ENCODE measurements around the gene MIX23. TPM values are rescaled to one million over a fixed set of nuclear protein-coding genes. Genes with fewer than 3 reads are reported as not detected.

The MIX23 gene
- total RNA-seq, 1 experiment from 2014 or later: 76.2 TPM

DNA sequence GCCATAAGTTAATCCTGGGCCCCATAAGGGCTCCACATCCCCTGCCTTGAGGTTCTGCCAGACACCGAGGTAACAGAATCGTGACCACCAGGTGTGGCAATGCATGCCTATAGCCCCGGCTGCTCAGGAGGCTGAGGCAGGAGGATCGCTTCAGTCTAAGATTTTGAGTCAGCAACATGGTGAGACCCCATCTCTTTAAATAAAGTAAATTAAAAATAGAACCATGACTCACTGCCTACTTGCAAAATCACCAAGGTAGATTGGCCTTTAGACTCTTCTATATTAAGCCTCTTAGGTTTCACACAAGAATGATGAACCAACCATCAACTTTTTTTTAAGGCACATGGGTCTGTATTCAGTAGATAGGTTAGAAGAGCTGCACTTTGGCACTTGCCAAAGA is 23.2 kb upstream of the MIX23 start:
- no peak for DNase-seq (ENCODE audit: low read depth, low spot score)
- no peaks in the 10 kb centered on the region for H3K27me3 ChIP-seq (ENCODE audit: insufficient read depth, low read length)
- RAD21 ChIA-PET (ENCODE audit: low non-redundant PET in 1 of 2, low total read pairs in 2 of 2, uncharacterized antibody in 2 of 2, unreplicated experiment in 2 of 2): no interaction called here
- no peak for TF ChIP-seq YY1 (IDR thresholded peaks at IDR 0.05; ENCODE audit: extremely low read depth, insufficient replicate concordance, low read depth, low read length)
- intact Hi-C loops (cut with micrococcal nuclease): no loop called here
- H3K36me3 ChIP-seq (ENCODE audit: control insufficient read depth in 1 of 2, insufficient read depth in 2 of 2, low read length in 2 of 2): peaks cover 28 to 42% of the 10 kb centered on the region in 2 experiments
- no peaks in the 10 kb centered on the region for H3K9me3 ChIP-seq (ENCODE audit: control insufficient read depth in 1 of 2, insufficient read depth in 1 of 2, low read depth in 1 of 2, low read length in 2 of 2)
- H3K4me1 ChIP-seq (ENCODE audit: control insufficient read depth in 1 of 2, insufficient read depth in 2 of 2, low read length in 2 of 2): no peaks in the 10 kb centered on the region
- H3K9ac ChIP-seq (ENCODE audit: low read length): no peak overlapping the region
- no peak overlapping the region for H3K27ac ChIP-seq (ENCODE audit: low read depth, low read length)
- no peak for ATAC-seq
- POLR2A ChIA-PET: no interaction called here
- no peak overlapping the region for H2AFZ ChIP-seq (ENCODE audit: low read depth, low read length, poor library complexity, severe bottlenecking)
- CTCF ChIA-PET: interaction anchor here (1.1 kb wide), 1 partner anchor 22 kb away, joined by 3 read pairs; the partner anchor contains the start of gene FAM162A
- H3K9me2 ChIP-seq (ENCODE audit: insufficient read depth): no peaks in the 10 kb centered on the region
- BruUV-seq (replicated peaks): no TSS peak
- no peak overlapping the region for H3K4me2 ChIP-seq (ENCODE audit: low read length)
- H3K4me3 ChIP-seq (replicated peaks in 1 of 2; ENCODE audit: low read depth in 1 of 2, low read length in 2 of 2): no peak overlapping the region
- peaks cover 1% of the 10 kb centered on the region; the same call in 1 of the 2 replicates for H3K79me2 ChIP-seq (ENCODE audit: insufficient read depth, low read length)
- no peaks in the 10 kb centered on the region; the same call in 1 of the 2 replicates for H4K20me1 ChIP-seq (ENCODE audit: insufficient read depth)

DNA sequence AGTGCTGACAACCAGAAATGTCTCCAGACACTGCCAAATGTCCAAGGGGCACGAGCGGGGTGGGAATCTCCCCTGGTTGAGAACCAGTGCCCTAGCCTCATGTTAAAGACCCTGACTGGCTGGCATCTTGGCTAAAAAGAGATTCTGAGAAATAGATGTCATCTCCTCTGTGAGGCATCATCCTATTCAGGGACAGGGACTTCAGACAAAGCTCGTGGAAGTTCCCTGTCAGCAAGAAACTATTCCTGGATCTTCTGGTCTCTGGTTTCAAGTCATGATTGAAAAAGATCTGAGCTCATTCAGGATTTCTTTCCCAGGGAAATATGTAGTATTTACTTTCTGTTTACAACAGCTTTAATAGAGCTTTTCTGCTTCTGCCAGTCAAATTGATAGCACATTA is 22.0 kb upstream of the MIX23 start:
- Histone ChIP-seq H3K9me3 (ENCODE audit: control insufficient read depth in 1 of 2, insufficient read depth in 1 of 2, low read depth in 1 of 2, low read length in 2 of 2) (no peaks in the 10 kb centered on the region), H3K9ac (ENCODE audit: low read length) (no peak overlapping the region), H2AFZ (ENCODE audit: low read depth, low read length, poor library complexity, severe bottlenecking) (no peak overlapping the region), H3K4me2 (ENCODE audit: low read length) (no peak overlapping the region), H3K79me2 (ENCODE audit: insufficient read depth, low read length) (peaks cover 7% of the 10 kb centered on the region; the same call in 1 of the 2 replicates), H3K4me1 (ENCODE audit: control insufficient read depth in 1 of 2, insufficient read depth in 2 of 2, low read length in 2 of 2) (no peaks in the 10 kb centered on the region), H4K20me1 (ENCODE audit: insufficient read depth) (no peaks in the 10 kb centered on the region; the same call in 1 of the 2 replicates), H3K9me2 (ENCODE audit: insufficient read depth) (no peaks in the 10 kb centered on the region), H3K36me3 (ENCODE audit: control insufficient read depth in 1 of 2, insufficient read depth in 2 of 2, low read length in 2 of 2) (peaks cover 18 to 42% of the 10 kb centered on the region in 2 experiments), H3K4me3 (replicated peaks in 1 of 2; ENCODE audit: low read depth in 1 of 2, low read length in 2 of 2) (no peak overlapping the region), H3K27ac (ENCODE audit: low read depth, low read length) (no peak overlapping the region), H3K27me3 (ENCODE audit: insufficient read depth, low read length) (no peaks in the 10 kb centered on the region)
- no peak for ATAC-seq
- intact Hi-C loops (cut with micrococcal nuclease): no loop called here
- ChIA-PET POLR2A (no interaction called here), RAD21 (ENCODE audit: low non-redundant PET in 1 of 2, low total read pairs in 2 of 2, uncharacterized antibody in 2 of 2, unreplicated experiment in 2 of 2) (no interaction called here), CTCF (interaction anchor here (1.1 kb wide), 1 partner anchor 21 kb away, joined by 3 read pairs; the partner anchor contains the start of gene FAM162A)
- no peak for DNase-seq (ENCODE audit: low read depth, low spot score)
- BruUV-seq (replicated peaks): no TSS peak
- TF ChIP-seq, protein P1, sequence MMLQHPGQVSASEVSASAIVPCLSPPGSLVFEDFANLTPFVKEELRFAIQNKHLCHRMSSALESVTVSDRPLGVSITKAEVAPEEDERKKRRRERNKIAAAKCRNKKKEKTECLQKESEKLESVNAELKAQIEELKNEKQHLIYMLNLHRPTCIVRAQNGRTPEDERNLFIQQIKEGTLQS (IDR thresholded peaks at IDR 0.05): no peak
- TF ChIP-seq POLR2AphosphoS5 (IDR thresholded peaks at IDR 0.05; ENCODE audit: low read depth, low read length) (no peak), RAD21 (IDR thresholded peaks at IDR 0.05; ENCODE audit: low read depth) (no peak), FOSL1 (IDR thresholded peaks at IDR 0.05; ENCODE audit: low read depth) (no peak), TCF7L2 (IDR thresholded peaks at IDR 0.05; ENCODE audit: borderline replicate concordance, extremely low read depth, insufficient read depth, insufficient read length) (no peak), SIN3A (IDR thresholded peaks at IDR 0.05; ENCODE audit: low read depth) (no peak), POLR2A (IDR thresholded peaks at IDR 0.05; ENCODE audit: borderline replicate concordance, extremely low read depth, insufficient read depth, insufficient read length) (no peak), ELF1 (IDR thresholded peaks at IDR 0.05; ENCODE audit: borderline replicate concordance, low read depth) (no peak)
- TF ChIP-seq, protein P2, sequence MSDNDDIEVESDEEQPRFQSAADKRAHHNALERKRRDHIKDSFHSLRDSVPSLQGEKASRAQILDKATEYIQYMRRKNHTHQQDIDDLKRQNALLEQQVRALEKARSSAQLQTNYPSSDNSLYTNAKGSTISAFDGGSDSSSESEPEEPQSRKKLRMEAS (IDR thresholded peaks at IDR 0.05): no peak
- TF ChIP-seq, protein P3, sequence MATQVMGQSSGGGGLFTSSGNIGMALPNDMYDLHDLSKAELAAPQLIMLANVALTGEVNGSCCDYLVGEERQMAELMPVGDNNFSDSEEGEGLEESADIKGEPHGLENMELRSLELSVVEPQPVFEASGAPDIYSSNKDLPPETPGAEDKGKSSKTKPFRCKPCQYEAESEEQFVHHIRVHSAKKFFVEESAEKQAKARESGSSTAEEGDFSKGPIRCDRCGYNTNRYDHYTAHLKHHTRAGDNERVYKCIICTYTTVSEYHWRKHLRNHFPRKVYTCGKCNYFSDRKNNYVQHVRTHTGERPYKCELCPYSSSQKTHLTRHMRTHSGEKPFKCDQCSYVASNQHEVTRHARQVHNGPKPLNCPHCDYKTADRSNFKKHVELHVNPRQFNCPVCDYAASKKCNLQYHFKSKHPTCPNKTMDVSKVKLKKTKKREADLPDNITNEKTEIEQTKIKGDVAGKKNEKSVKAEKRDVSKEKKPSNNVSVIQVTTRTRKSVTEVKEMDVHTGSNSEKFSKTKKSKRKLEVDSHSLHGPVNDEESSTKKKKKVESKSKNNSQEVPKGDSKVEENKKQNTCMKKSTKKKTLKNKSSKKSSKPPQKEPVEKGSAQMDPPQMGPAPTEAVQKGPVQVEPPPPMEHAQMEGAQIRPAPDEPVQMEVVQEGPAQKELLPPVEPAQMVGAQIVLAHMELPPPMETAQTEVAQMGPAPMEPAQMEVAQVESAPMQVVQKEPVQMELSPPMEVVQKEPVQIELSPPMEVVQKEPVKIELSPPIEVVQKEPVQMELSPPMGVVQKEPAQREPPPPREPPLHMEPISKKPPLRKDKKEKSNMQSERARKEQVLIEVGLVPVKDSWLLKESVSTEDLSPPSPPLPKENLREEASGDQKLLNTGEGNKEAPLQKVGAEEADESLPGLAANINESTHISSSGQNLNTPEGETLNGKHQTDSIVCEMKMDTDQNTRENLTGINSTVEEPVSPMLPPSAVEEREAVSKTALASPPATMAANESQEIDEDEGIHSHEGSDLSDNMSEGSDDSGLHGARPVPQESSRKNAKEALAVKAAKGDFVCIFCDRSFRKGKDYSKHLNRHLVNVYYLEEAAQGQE (IDR thresholded peaks at IDR 0.05; ENCODE audit: low read depth): no peak
- TF ChIP-seq, protein P4, sequence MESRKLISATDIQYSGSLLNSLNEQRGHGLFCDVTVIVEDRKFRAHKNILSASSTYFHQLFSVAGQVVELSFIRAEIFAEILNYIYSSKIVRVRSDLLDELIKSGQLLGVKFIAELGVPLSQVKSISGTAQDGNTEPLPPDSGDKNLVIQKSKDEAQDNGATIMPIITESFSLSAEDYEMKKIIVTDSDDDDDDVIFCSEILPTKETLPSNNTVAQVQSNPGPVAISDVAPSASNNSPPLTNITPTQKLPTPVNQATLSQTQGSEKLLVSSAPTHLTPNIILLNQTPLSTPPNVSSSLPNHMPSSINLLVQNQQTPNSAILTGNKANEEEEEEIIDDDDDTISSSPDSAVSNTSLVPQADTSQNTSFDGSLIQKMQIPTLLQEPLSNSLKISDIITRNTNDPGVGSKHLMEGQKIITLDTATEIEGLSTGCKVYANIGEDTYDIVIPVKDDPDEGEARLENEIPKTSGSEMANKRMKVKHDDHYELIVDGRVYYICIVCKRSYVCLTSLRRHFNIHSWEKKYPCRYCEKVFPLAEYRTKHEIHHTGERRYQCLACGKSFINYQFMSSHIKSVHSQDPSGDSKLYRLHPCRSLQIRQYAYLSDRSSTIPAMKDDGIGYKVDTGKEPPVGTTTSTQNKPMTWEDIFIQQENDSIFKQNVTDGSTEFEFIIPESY (IDR thresholded peaks at IDR 0.05; ENCODE audit: extremely low read depth, insufficient replicate concordance, low read length): no peak

Data from HCT116 (cell line).